ENCODE data around the gene CPNE5. TPM values are rescaled to one million over a fixed set of nuclear protein-coding genes. Genes with fewer than 3 reads are reported as not detected.

CPNE5 gene
- total and polyA plus RNA-seq, 9 of the 15 experiments (the other 6 are each of a cell fraction or from before 2014, with no cell fraction given): 0.14 to 1.0 (median 0.46) TPM; not detected in 2

- ATAC-seq: peak; percentile 89
- TF ChIP-seq MAZ (CRISPR knock-in tag; conservative IDR thresholded peaks at IDR 0.05 in 1 of 2, IDR thresholded peaks at IDR 0.05 in 1 of 2) (0 out of 4 replicates have a peak, but pooled peaks of 1 of the 2 experiments have one; percentile 42), PYGO2 (tag; IDR thresholded peaks at IDR 0.05) (no peak), RB1 (IDR thresholded peaks at IDR 0.05; ENCODE audit: low read depth) (peak; percentile 7; the same call in 1 of the 2 replicates), CTCF (IDR thresholded peaks at IDR 0.05 in 2 of 3, conservative IDR thresholded peaks at IDR 0.05 in 1 of 3; ENCODE audit: insufficient read depth in 2 of 3, low read depth in 1 of 3, low read length in 3 of 3) (0 out of 6 replicates have a peak, but pooled peaks of 1 of the 3 experiments have one; percentile 1), MYNN (IDR thresholded peaks at IDR 0.05) (no peak), MYNN (CRISPR knock-in tag; IDR thresholded peaks at IDR 0.05) (no peak), FOXP1 (CRISPR knock-in tag; IDR thresholded peaks at IDR 0.05) (no peak), ZNF263 (CRISPR knock-in tag; IDR thresholded peaks at IDR 0.05; ENCODE audit: borderline replicate concordance) (0 out of 2 replicates have a peak, but pooled peaks have one; percentile 51), CREB1 (IDR thresholded peaks at IDR 0.05) (no peak), CREB1 (CRISPR knock-in tag; IDR thresholded peaks at IDR 0.05) (0 out of 2 replicates have a peak, but pooled peaks have one; percentile 20), BRCA1 (IDR thresholded peaks at IDR 0.05) (no peak), BRCA1 (CRISPR knock-in tag; IDR thresholded peaks at IDR 0.05) (0 out of 2 replicates have a peak, but pooled peaks have one; percentile 50), FOXJ3 (CRISPR knock-in tag; IDR thresholded peaks at IDR 0.05) (no peak), ATF1 (CRISPR knock-in tag; IDR thresholded peaks at IDR 0.05) (no peak), ATF1 (tag; IDR thresholded peaks at IDR 0.05) (0 out of 2 replicates have a peak, but pooled peaks have one; percentile 19), CREB3L1 (IDR thresholded peaks at IDR 0.05; ENCODE audit: borderline replicate concordance, low read depth) (no peak)
- Histone ChIP-seq H4K20me1 (replicated peaks; ENCODE audit: control insufficient read depth, insufficient read depth, low read length) (peaks cover 14% of the 10 kb centered on the region; the same call in 1 of the 2 replicates), H3K79me2 (ENCODE audit: control insufficient read depth, insufficient read depth, low read length) (no peaks in the 10 kb centered on the region), H3K4me3 (peak overlapping the region; percentile 7; the same call in 1 of the 2 replicates), H3K36me3 (ENCODE audit: control insufficient read depth, insufficient read depth, low read length) (no peaks in the 10 kb centered on the region), H3K27ac (ENCODE audit: extremely low read depth, low read depth, low read length) (no peak overlapping the region), H3K27me3 (ENCODE audit: control insufficient read depth in 2 of 2, insufficient read depth in 2 of 2, low read length in 2 of 2) (peaks cover 25 to 43% of the 10 kb centered on the region in 2 experiments; a peak in 4 of 5 replicates), H2AFZ (ENCODE audit: low read depth, low read length) (peak overlapping the region; percentile 57), H3K9me1 (ENCODE audit: control insufficient read depth, insufficient read depth, low read length) (no peaks in the 10 kb centered on the region), H3K4me2 (ENCODE audit: insufficient read depth, low read length) (peak overlapping the region; percentile 86), H3K4me1 (replicated peaks in 1 of 2; ENCODE audit: control insufficient read depth in 2 of 2, insufficient read depth in 2 of 2, low read length in 2 of 2) (peaks cover 0 to 5% of the 10 kb centered on the region in 2 experiments; a peak in 3 of 5 replicates), H3K9me3 (replicated peaks; ENCODE audit: control insufficient read depth, insufficient read depth, low read depth, low read length) (no peaks in the 10 kb centered on the region), H3K9ac (ENCODE audit: insufficient read depth in 1 of 2, low read depth in 2 of 2, low read length in 2 of 2) (peak overlapping the region in 1 of 2 experiments; percentile 53; a peak in 1 of 4 replicates)
- BruUV-seq (replicated peaks): no TSS peak
- WGBS (ENCODE audit: insufficient coverage, low coverage, missing lambda C conversion rate): 7% methylated on average over 15 of the region's 15 CpGs
- peak; percentile 79 for FAIRE-seq
- CTCF ChIA-PET (ENCODE audit: low intra/inter-chr PET ratio): interaction anchor here (0.5 to 2.2 kb wide), 5 partner anchors 116 to 561 kb away, joined by 3 to 21 read pairs (median 3); no protein-coding TSS in a partner anchor
- peak; percentile 66 to 72 (median 68) for DNase-seq (ENCODE audit: extremely low read depth in 1 of 4, low spot score in 3 of 4)
- in situ Hi-C loops (cut with MboI) (loop anchor here (10.0 kb wide), 1 partner anchor 134 kb away; no protein-coding TSS in a partner anchor), intact Hi-C loops (cut with micrococcal nuclease) (loop anchor here (2.0 kb wide), 2 partner anchors 136 to 144 kb away; no protein-coding TSS in a partner anchor)
- POLR2A ChIA-PET: interaction anchor here (0.7 to 2.9 kb wide), 8 partner anchors 14 to 550 kb away, joined by 3 to 16 read pairs (median 3); partner anchors contain the start of gene PPIL1
Observed at GRCh38 chr6:36758516-36759147, 80.6 kb downstream of the CPNE5 start.
